ENCODE data around the gene CCR6.
"Not testable (repeated sequence)": the region's sequence is repeated elsewhere in the genome, so short reads cannot be mapped to it uniquely, and the experiment has no call there.

CCR6 gene

DNA sequence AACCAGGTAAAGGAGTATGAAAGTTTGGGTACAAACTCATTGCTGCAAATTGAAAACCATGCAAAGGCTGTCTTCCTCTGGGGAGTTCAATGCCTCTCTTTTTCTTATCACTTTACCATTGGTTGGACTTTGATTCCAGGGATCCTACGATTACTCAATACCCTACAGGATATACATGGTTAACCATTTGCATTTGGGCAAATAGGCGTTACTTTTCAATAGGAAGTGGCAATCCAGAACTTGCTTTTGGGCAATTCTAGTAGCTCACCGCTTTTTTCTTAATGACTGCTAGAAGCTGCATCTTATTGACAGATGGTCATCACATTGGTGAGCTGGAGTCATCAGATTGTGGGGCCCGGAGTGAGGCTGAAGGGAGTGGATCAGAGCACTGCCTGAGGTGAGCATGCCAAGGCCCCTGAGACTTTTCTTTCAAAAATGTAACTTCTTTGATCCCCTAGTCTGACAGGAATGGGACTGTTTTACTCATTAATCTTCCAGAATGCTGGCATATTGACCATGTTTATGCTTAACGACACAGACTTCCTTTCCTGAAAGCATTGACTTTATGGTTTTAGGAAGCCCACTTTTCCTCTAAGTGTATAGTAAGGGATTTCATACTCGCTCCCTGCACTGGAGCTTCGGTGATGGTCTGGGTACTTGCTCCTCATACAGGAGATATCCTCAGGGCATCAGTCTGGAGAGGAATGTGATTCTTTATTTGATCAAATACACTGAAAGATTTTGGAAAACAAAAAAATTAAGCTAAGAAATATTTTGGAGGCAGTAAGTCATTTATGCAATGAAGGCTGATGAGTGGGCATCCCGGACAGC, at the start of gene CCR6:
Gene CCR6, plus strand, starts transcription at position 270 of the 831 bp plus-strand sequence. CDS start 13,039 bp downstream, outside the sequence.
- in situ Hi-C loops (cut with HindIII; ENCODE audit: low sequenced_read_pairs): no loop called here

GRCh38 chr6:167073679-167074274, 49.1 kb upstream of the CCR6 start:
- in situ Hi-C loops (cut with HindIII; ENCODE audit: low sequenced_read_pairs): no loop called here

GRCh38 chr6:167077241-167077932, 45.5 kb upstream of the CCR6 start:
- in situ Hi-C loops (cut with HindIII; ENCODE audit: low sequenced_read_pairs): no loop called here

DNA sequence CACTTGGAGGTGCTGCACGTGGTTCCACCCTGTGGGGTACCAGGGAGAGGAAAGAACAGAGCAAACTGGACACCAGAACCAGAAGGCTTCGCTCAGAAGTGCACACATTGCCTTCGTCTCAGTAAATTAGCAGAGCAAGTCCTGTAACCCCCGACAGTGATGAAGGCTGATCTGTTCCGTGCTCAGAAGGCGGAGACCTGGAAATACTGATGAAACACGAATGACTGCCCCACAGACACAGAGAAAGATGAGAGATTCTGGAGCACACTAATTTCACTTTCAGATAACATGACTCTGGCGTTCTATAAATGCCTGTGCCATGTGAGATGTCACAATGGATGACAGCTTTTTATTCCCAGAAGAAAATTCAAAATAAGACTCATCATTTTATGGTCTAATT, 44.2 kb upstream of the CCR6 start:
- in situ Hi-C loops (cut with HindIII; ENCODE audit: low sequenced_read_pairs): no loop called here

- in situ Hi-C loops (cut with HindIII; ENCODE audit: low sequenced_read_pairs): no loop called here
Measured at GRCh38 chr6:167079853-167080297, 43.0 kb upstream of the CCR6 start.

DNA sequence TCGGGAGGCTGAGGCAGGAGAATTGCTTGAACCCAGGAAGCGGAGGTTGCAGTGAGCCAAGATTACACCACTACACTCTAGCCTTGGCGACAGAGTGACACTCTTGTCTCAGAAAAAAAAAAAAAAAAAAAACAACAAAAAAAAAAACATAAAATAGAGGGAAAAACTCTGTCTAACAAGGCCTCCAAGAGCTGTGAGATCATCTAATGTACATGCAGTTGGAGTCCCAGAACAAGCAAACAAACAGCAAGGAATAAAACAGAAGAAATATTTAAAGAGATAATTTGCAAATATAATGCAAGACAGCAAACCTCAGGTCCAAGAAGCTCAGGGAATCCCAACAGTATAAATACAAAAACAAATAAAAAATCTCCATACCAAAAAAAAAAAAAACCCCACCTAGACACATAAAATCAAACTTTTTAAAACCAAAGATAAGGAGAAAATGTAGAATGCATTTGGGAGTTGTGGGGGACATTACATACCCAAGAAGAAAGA, 35.0 kb upstream of the CCR6 start:
- in situ Hi-C loops (cut with HindIII; ENCODE audit: low sequenced_read_pairs): no loop called here

- in situ Hi-C loops (cut with HindIII; ENCODE audit: low sequenced_read_pairs): not testable (repeated sequence)
Measured at GRCh38 chr6:167088741-167089140, 34.2 kb upstream of the CCR6 start.

GRCh38 chr6:167089243-167090142, 33.4 kb upstream of the CCR6 start:
- in situ Hi-C loops (cut with HindIII; ENCODE audit: low sequenced_read_pairs): no loop called here

GRCh38 chr6:167090171-167090570, 32.7 kb upstream of the CCR6 start:
- in situ Hi-C loops (cut with HindIII; ENCODE audit: low sequenced_read_pairs): no loop called here

- in situ Hi-C loops (cut with HindIII; ENCODE audit: low sequenced_read_pairs): no loop called here
Measured at GRCh38 chr6:167091026-167091804, 31.7 kb upstream of the CCR6 start.

- in situ Hi-C loops (cut with HindIII; ENCODE audit: low sequenced_read_pairs): no loop called here
Measured at GRCh38 chr6:167091805-167092107, 31.1 kb upstream of the CCR6 start.

- in situ Hi-C loops (cut with HindIII; ENCODE audit: low sequenced_read_pairs): no loop called here
Measured at GRCh38 chr6:167092672-167093339, 30.1 kb upstream of the CCR6 start.

GRCh38 chr6:167093406-167093921, 29.4 kb upstream of the CCR6 start:
- in situ Hi-C loops (cut with HindIII; ENCODE audit: low sequenced_read_pairs): no loop called here

DNA sequence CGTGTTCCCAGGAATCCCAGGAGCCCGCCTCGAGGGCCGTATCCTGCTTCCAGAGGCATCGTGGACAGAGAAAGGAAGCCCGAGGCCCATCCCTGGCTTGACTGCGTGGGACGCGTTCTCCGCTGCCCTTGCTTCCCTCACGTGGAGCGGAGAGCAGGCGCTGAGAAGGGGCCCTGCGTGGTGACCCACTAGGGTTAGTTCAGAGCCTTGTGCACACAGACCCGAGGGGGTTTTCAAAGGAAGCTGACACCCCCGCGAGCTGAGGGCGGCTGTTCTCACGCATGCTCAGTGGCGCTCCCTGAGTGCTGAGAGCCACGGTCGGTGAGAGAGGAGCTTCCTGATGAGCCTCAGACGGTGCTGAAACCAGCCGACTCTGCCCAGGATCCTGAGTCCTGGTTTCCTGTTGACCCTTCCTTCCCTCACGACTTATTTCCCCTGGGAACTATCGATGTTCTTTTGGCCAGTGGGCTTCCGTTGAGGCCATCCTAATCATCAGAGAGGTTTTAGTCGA, 28.9 kb upstream of the CCR6 start:
- in situ Hi-C loops (cut with HindIII; ENCODE audit: low sequenced_read_pairs): no loop called here

DNA sequence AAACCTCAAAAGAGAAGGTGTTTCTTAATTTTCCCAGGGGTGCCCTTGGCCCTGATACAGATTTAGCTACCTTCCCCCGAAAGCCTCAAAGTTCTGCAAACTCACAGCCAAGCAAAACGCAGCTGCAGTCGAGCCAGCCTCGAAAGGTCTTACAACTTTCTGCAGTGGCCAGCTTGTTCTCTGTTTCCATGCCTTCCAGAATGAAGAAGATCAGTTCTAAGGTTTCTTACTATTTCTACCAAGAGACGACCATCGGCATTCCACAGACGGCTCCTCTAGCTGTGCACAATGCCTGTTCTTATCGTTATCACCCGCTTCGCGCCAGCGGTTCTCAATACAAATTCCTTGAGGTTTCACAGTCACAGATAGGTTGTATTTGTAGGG, 28.5 kb upstream of the CCR6 start:
- in situ Hi-C loops (cut with HindIII; ENCODE audit: low sequenced_read_pairs): no loop called here

GRCh38 chr6:167094820-167095637, 27.9 kb upstream of the CCR6 start:
- in situ Hi-C loops (cut with HindIII; ENCODE audit: low sequenced_read_pairs): no loop called here

DNA sequence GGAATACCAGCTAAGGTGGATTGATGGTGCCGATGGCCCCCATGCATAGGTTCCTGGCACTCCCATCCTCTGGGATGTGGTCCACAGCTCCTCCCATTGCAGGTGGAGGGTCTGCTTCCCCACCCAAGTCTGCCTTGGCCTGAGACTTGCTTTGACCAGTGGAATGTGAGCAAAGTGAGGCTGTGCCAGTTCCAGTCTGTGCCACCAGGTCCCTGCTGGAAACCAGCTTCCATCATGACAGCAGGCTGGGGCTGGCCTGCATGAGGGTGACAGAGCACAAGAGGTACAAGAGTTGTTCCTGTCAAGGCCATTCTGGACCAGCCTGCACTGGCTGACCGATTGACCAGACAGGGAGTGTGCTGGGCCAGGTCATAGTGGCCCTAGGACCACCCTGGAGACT, 27.0 kb upstream of the CCR6 start:
- in situ Hi-C loops (cut with HindIII; ENCODE audit: low sequenced_read_pairs): no loop called here

DNA sequence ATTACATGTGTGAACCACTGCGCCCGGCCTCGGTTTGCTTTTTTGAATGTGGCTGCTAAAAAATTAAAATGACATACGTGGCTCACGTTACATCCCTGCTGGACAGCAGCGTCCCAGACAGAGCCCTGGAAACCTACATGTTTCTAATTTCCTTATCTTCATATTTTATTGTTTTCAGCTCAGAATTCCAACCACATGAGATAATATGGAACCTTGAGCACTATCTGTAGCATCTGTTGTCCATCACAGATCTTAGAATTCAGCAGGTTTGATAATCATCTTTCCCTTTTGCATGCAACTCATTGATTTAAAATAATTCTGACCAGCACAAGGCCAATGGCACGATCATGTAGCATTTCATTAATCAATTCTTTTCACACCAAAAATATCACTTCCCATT, 25.9 kb upstream of the CCR6 start:
- in situ Hi-C loops (cut with HindIII; ENCODE audit: low sequenced_read_pairs): no loop called here

Measured in endothelial cell of hepatic sinusoid (primary cell).